Heart right ventricle (tissue), 16 donors: ENCODE results near the gene ADCK1. TPM values are rescaled to one million over a fixed set of nuclear protein-coding genes. Genes with fewer than 3 reads are reported as not detected.

Experiments used
- ATAC-seq, 8 donors: fragments of 200-7000 bp; cut with Tn5 transposase; one replicate each; pipeline ENCODE4 v1.9.1; 2020; ENCODE audit warnings: mild to moderate bottlenecking in 8 of 8, moderate library complexity in 8 of 8, moderate number of reproducible peaks in 1 of 8
- DNase-seq, 2 donors: peaks; one replicate each; pipeline ENCODE4 v3.0.0-alpha.2; 2020
- H3K27ac ChIP-seq, 10 donors: fragments of 200-600 bp; sonication (generic) in 2 of 10; one replicate each; pipeline versions ENCODE4 v1.5.0 to v1.8.0; 2020 to 2022; ENCODE audit warnings: mild to moderate bottlenecking in 3 of 10
- H3K27me3 ChIP-seq, 7 donors: fragments of 200-600 bp; one replicate each; pipeline ENCODE4 v1.8.0; 2021 to 2022; ENCODE audit warnings: mild to moderate bottlenecking in 2 of 7
- H3K36me3 ChIP-seq, 9 donors: fragments of 200-600 bp; sonication (generic) in 1 of 9; one replicate each; pipeline versions ENCODE4 v1.5.0 to v1.8.0; 2020 to 2022; ENCODE audit warnings: mild to moderate bottlenecking in 2 of 9
- H3K4me1 ChIP-seq, 9 donors: fragments of 200-600 bp; sonication (generic) in 1 of 9; one replicate each; pipeline versions ENCODE4 v1.5.0 to v1.8.0; 2020 to 2022; ENCODE audit warnings: mild to moderate bottlenecking in 4 of 9
- H3K4me3 ChIP-seq, 10 donors: fragments of 200-600 bp; sonication (generic) in 2 of 10; one replicate each; pipeline versions ENCODE4 v1.5.0 to v1.8.0; 2020 to 2022; ENCODE audit warnings: mild to moderate bottlenecking in 7 of 10, moderate library complexity in 2 of 10
- H3K9me3 ChIP-seq, 11 donors: fragments of 200-600 bp in 10 of 11; sonication (generic) in 2 of 11; one replicate each; pipeline versions ENCODE4 v1.5.0 to v1.8.0; 2013 to 2022; ENCODE audit warnings: mild to moderate bottlenecking in 2 of 11, control low read depth in 1 of 11, moderate library complexity in 1 of 11
- CTCF ChIP-seq, 9 donors: fragments of 200-600 bp; sonication (generic) in 2 of 9; IDR thresholded peaks; one replicate each; pipeline versions ENCODE4 v1.5.0 to v1.8.0; 2021 to 2022; ENCODE audit warnings: antibody characterized with exemption in 9 of 9, mild to moderate bottlenecking in 5 of 9, moderate library complexity in 1 of 9
- WGBS, 2 donors: extraction: QIAGEN DNeasy Blood & Tissue Kit; methylation state at CpG; one replicate each; pipeline ENCODE4 v1.1.7; 2013; ENCODE audit warnings: inconsistent platforms in 1 of 2; 5-methylcytosine and 5-hydroxymethylcytosine counted together
- intact Hi-C, 10 donors: fragments of 100-400 bp; cut with DNase I; formaldehyde crosslinking; loops; one replicate each; pipeline versions ENCODE4 v1.11.1 to v1.14.2; 2022
- polyA plus RNA-seq, 2 donors: library from polyadenylated mRNA; stranded (reverse); fragments of 200-250 nt; gene quantifications; one replicate each; pipeline ENCODE4 v1.2.3, GENCODE V29; 2013
- total RNA-seq, 10 donors: library from RNA; stranded (reverse); fragmentation: NEBNext Ultra II Directional in 3 of 10; extraction: Animal tissue kit (Norgen Biotek cat#: 25700) in 3 of 10; gene quantifications; one replicate each; pipeline versions ENCODE4 v1.2.1 to v1.2.4, GENCODE V29; 2021 to 2023
- donor health status: Arrhythmogenic right ventricular cardiomyopathy.
- donor health status: ischemic (EF 13 %, LVEDD 7.1; RV severe dilation, severe dysfunction).
- donor health status: healthy with polysubstance abuse.
- donor health status: DM: no; HTN: yes; CAD: no.
- donor health status: DM: no; HTN: no; CAD: no.
- donor health status: ischemic (EF 25% LVEDD 6.9; RV normal size, moderate dysfunction).
- donor health status: ischemic (EF 25% LVEDD 5.7; RV mildly dilated, moderate dysfunction).
- donor health status: healthy.
- donor health status: DM: yes; HTN: yes; CAD: no.
- donor health status: Ischemic cardiomyopathy.
- donor health status: ischemic (EF 35%, LVEDD 5.7; RV mildly dilated, moderate dysfunction).
- donor health status: nonischemic (EF 11% LVEDD 7.7; RV severe dilation, severe dysfunction).
- donor health status: DM: yes; HTN: yes; CAD: no.
- donor health status: PGD.
- donor health status: ischemic (EF 29% LVEDD 5.4; RV normal size, mild dysfunction).
- donor health status: nonischemic (EF 23%, LVEDD 6.1; RV moderate dilation, normal function).

The ADCK1 gene
- total and polyA plus RNA-seq, 12 donors = 6.2 to 33.9 (median 7.3) TPM

- H3K27ac ChIP-seq = no peak overlapping the region
- H3K4me1 ChIP-seq = no peaks in the 10 kb centered on the region
- DNase-seq = no peak
- peaks cover 0 to 6% (median 0%) of the 10 kb centered on the region in 11 donors for H3K9me3 ChIP-seq
- no peak for ATAC-seq
- H3K27me3 ChIP-seq = no peaks in the 10 kb centered on the region
- H3K4me3 ChIP-seq = no peak overlapping the region
- WGBS, 2 donors = 75 to 82% methylated on average over 4 of the region's 4 CpGs
- intact Hi-C loops = no loop called here
- H3K36me3 ChIP-seq = no peaks in the 10 kb centered on the region
- TF ChIP-seq CTCF (IDR thresholded peaks at IDR 0.05) = no peak
Measured at GRCh38 chr14:77870646-77871045, 70.7 kb downstream of the ADCK1 start.

GRCh38 chr14:77872152-77872551, 72.2 kb downstream of the ADCK1 start:
- peaks cover 0 to 9% (median 0%) of the 10 kb centered on the region in 11 donors for H3K9me3 ChIP-seq
- no peak for TF ChIP-seq CTCF (IDR thresholded peaks at IDR 0.05)
- WGBS, 2 donors = 90 to 92% methylated on average over 8 of the region's 8 CpGs
- no peaks in the 10 kb centered on the region for H3K36me3 ChIP-seq
- no peak for DNase-seq
- ATAC-seq = no peak
- intact Hi-C loops = no loop called here
- no peaks in the 10 kb centered on the region for H3K4me1 ChIP-seq
- no peak overlapping the region for H3K27ac ChIP-seq
- H3K4me3 ChIP-seq = no peak overlapping the region
- no peaks in the 10 kb centered on the region for H3K27me3 ChIP-seq

GRCh38 chr14:77872983-77873382, 73.1 kb downstream of the ADCK1 start:
- H3K27ac ChIP-seq = no peak overlapping the region
- no peak for TF ChIP-seq CTCF (IDR thresholded peaks at IDR 0.05)
- intact Hi-C loops = no loop called here
- H3K4me1 ChIP-seq = no peaks in the 10 kb centered on the region
- DNase-seq (no peak), ATAC-seq (no peak)
- no peaks in the 10 kb centered on the region for H3K36me3 ChIP-seq
- H3K4me3 ChIP-seq = no peak overlapping the region
- H3K27me3 ChIP-seq = no peaks in the 10 kb centered on the region
- H3K9me3 ChIP-seq = peaks cover 0 to 9% (median 0%) of the 10 kb centered on the region in 11 donors
- 96 to 97% methylated on average over 4 of the region's 4 CpGs for WGBS, 2 donors

GRCh38 chr14:77878783-77879182, 78.9 kb downstream of the ADCK1 start:
- no peaks in the 10 kb centered on the region for H3K36me3 ChIP-seq
- H3K9me3 ChIP-seq = peaks cover 0 to 9% (median 0%) of the 10 kb centered on the region in 11 donors
- H3K4me1 ChIP-seq = peaks cover 0 to 42% (median 12%) of the 10 kb centered on the region in 9 donors
- DNase-seq = no peak
- ATAC-seq = no peak
- no peak for TF ChIP-seq CTCF (IDR thresholded peaks at IDR 0.05)
- no peak overlapping the region for H3K27ac ChIP-seq
- no peak overlapping the region for H3K4me3 ChIP-seq
- 54 to 55% methylated on average over 4 of the region's 4 CpGs for WGBS, 2 donors
- no peaks in the 10 kb centered on the region for H3K27me3 ChIP-seq
- intact Hi-C loops = no loop called here
